H1 (cell line): ENCODE results near the gene SMCO1. TPM values are rescaled to one million over a fixed set of nuclear protein-coding genes. Genes with fewer than 3 reads are reported as not detected.

ENCODE experiments used
- polyA plus RNA-seq, 7 experiments: library from polyadenylated mRNA; depleted of rRNA in 3 of 7; stranded (reverse) in 5 of 7; unstranded in 2 of 7; fragments of >200 nt in 5 of 7; fragments of 200-250 nt in 2 of 7; gene quantifications; 1 replicate in 5 of 7; 2 replicates in 1 of 7; 4 replicates in 1 of 7; pipeline versions ENCODE4 v1.2.1 to v1.2.3, GENCODE V29; 2011 to 2013; ENCODE audit warnings: missing spikeins in 2 of 7, mixed read lengths in 2 of 7
- total RNA-seq: library from RNA; stranded (reverse); fragmentation: NEBNext Ultra II Directional; extraction: Animal tissue kit (Norgen Biotek cat#: 25700); gene quantifications from 2 replicates; pipeline ENCODE4 v1.2.1, GENCODE V29; 2021
- TF ChIP-seq, protein P1 (sequence below): fragments of 300-600 bp; sonication (generic); IDR thresholded peaks from 2 replicates; pipeline ENCODE4 v1.7.1; 2012; ENCODE audit warnings: low read length, moderate library complexity, mild to moderate bottlenecking, inconsistent platforms; ENCODE audit not compliant: insufficient replicate concordance

SMCO1 gene
- total and polyA plus RNA-seq, 2 of the 8 experiments (the other 6 are each of a cell fraction or from before 2014, with no cell fraction given) = 0.03 TPM; not detected in 1

DNA sequence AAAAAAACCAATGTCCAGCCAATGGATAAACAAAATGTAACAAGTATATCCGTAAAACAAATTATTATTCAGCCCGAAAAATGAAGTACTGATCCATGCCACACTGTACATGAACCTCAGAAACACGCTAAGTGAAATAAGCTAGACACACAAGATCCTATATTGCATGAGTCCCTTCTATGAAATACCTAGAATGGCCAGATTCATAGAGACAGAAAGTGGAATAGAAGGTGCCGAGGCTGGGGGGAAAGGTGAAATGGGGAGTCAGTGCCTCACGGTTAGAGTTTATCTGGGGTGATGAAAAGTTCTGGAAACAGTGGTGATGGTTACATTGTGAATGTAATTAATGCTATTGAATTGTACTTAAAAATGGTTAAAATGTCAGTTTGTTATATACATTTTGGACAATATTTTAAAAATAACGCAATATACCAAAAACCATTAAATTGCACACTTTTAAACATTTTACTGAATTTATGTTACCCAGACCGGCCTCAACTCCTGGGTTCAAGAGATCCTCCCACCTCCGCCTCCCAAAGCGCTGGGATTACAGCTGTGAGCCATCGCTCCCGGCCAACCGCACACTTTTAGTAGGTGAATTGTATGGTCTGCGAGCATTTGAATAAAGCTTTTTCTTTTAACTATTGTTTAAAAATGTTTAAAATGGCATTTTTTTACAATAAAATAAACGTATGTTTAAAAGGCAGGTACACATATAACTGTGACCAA is 13.7 kb downstream of the SMCO1 start (continued):
- TF ChIP-seq, protein P1, sequence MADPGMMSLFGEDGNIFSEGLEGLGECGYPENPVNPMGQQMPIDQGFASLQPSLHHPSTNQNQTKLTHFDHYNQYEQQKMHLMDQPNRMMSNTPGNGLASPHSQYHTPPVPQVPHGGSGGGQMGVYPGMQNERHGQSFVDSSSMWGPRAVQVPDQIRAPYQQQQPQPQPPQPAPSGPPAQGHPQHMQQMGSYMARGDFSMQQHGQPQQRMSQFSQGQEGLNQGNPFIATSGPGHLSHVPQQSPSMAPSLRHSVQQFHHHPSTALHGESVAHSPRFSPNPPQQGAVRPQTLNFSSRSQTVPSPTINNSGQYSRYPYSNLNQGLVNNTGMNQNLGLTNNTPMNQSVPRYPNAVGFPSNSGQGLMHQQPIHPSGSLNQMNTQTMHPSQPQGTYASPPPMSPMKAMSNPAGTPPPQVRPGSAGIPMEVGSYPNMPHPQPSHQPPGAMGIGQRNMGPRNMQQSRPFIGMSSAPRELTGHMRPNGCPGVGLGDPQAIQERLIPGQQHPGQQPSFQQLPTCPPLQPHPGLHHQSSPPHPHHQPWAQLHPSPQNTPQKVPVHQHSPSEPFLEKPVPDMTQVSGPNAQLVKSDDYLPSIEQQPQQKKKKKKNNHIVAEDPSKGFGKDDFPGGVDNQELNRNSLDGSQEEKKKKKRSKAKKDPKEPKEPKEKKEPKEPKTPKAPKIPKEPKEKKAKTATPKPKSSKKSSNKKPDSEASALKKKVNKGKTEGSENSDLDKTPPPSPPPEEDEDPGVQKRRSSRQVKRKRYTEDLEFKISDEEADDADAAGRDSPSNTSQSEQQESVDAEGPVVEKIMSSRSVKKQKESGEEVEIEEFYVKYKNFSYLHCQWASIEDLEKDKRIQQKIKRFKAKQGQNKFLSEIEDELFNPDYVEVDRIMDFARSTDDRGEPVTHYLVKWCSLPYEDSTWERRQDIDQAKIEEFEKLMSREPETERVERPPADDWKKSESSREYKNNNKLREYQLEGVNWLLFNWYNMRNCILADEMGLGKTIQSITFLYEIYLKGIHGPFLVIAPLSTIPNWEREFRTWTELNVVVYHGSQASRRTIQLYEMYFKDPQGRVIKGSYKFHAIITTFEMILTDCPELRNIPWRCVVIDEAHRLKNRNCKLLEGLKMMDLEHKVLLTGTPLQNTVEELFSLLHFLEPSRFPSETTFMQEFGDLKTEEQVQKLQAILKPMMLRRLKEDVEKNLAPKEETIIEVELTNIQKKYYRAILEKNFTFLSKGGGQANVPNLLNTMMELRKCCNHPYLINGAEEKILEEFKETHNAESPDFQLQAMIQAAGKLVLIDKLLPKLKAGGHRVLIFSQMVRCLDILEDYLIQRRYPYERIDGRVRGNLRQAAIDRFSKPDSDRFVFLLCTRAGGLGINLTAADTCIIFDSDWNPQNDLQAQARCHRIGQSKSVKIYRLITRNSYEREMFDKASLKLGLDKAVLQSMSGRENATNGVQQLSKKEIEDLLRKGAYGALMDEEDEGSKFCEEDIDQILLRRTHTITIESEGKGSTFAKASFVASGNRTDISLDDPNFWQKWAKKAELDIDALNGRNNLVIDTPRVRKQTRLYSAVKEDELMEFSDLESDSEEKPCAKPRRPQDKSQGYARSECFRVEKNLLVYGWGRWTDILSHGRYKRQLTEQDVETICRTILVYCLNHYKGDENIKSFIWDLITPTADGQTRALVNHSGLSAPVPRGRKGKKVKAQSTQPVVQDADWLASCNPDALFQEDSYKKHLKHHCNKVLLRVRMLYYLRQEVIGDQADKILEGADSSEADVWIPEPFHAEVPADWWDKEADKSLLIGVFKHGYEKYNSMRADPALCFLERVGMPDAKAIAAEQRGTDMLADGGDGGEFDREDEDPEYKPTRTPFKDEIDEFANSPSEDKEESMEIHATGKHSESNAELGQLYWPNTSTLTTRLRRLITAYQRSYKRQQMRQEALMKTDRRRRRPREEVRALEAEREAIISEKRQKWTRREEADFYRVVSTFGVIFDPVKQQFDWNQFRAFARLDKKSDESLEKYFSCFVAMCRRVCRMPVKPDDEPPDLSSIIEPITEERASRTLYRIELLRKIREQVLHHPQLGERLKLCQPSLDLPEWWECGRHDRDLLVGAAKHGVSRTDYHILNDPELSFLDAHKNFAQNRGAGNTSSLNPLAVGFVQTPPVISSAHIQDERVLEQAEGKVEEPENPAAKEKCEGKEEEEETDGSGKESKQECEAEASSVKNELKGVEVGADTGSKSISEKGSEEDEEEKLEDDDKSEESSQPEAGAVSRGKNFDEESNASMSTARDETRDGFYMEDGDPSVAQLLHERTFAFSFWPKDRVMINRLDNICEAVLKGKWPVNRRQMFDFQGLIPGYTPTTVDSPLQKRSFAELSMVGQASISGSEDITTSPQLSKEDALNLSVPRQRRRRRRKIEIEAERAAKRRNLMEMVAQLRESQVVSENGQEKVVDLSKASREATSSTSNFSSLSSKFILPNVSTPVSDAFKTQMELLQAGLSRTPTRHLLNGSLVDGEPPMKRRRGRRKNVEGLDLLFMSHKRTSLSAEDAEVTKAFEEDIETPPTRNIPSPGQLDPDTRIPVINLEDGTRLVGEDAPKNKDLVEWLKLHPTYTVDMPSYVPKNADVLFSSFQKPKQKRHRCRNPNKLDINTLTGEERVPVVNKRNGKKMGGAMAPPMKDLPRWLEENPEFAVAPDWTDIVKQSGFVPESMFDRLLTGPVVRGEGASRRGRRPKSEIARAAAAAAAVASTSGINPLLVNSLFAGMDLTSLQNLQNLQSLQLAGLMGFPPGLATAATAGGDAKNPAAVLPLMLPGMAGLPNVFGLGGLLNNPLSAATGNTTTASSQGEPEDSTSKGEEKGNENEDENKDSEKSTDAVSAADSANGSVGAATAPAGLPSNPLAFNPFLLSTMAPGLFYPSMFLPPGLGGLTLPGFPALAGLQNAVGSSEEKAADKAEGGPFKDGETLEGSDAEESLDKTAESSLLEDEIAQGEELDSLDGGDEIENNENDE = no peak
- TF ChIP-seq, all 59 proteins: peak for 1
